LNCaP clone FGC (cell line): ENCODE measurements around the gene LMNTD2.

Experiments
- DNase-seq: peaks from one replicate; pipeline ENCODE4 v3.0.0-alpha.2; 2011; ENCODE audit warnings: low read depth
- H3K4me3 ChIP-seq: 2 replicates; pipeline ENCODE4 v1.5.1; 2011; ENCODE audit warnings: mild to moderate bottlenecking, low read depth, low read length, control low read depth
- CTCF ChIP-seq: IDR thresholded peaks from 2 replicates; pipeline ENCODE4 v1.5.1; 2012; ENCODE audit warnings: mild to moderate bottlenecking; ENCODE audit not compliant: control insufficient read depth, insufficient read depth; ENCODE audit errors: extremely low read depth

LMNTD2 gene

GRCh38 chr11:587546-587945 is 27.0 kb upstream of the LMNTD2 start:
- H3K4me3 ChIP-seq = no peak overlapping the region
- DNase-seq = no peak
- TF ChIP-seq CTCF = no peak

GRCh38 chr11:586376-587316 is 26.1 kb upstream of the LMNTD2 start:
- no peak for DNase-seq
- H3K4me3 ChIP-seq = no peak overlapping the region
- no peak for TF ChIP-seq CTCF

GRCh38 chr11:584287-584686 is 23.7 kb upstream of the LMNTD2 start:
- H3K4me3 ChIP-seq = no peak overlapping the region
- no peak for DNase-seq
- TF ChIP-seq CTCF = no peak

GRCh38 chr11:581752-582151 is 21.2 kb upstream of the LMNTD2 start:
- no peak for DNase-seq
- no peak overlapping the region for H3K4me3 ChIP-seq
- no peak for TF ChIP-seq CTCF

GRCh38 chr11:581342-581741 is 20.8 kb upstream of the LMNTD2 start:
- DNase-seq = no peak
- TF ChIP-seq CTCF = no peak
- no peak overlapping the region for H3K4me3 ChIP-seq

- no peak overlapping the region for H3K4me3 ChIP-seq
- no peak for DNase-seq
- no peak for TF ChIP-seq CTCF
Measured at GRCh38 chr11:579830-580601, 19.5 kb upstream of the LMNTD2 start.
